ENCODE measurements around the gene MAP1S. TPM values are rescaled to one million over a fixed set of nuclear protein-coding genes. Genes with fewer than 3 reads are reported as not detected.

The MAP1S gene
- total RNA-seq, 2 donors from 2014 or later = 48.1 to 57.1 TPM

DNA sequence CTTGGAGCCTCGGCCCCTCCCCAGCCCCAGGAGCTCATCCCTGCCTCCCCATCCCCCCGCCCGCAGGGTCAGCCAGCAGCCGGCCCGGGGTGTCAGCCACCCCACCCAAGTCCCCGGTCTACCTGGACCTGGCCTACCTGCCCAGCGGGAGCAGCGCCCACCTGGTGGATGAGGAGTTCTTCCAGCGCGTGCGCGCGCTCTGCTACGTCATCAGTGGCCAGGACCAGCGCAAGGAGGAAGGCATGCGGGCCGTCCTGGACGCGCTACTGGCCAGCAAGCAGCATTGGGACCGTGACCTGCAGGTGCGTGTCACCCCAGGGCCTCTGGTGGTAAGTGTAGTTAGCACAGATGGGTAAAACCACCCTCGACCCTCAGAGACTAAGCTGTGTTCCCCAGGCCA, 13.8 kb downstream of the MAP1S start:
- no peak for DNase-seq
- Histone ChIP-seq H3K9ac (ENCODE audit: low read depth in 2 of 2, low read length in 2 of 2) (no peak overlapping the region), H3K27ac (no peak overlapping the region), H3K27me3 (no peaks in the 10 kb centered on the region), H3K36me3 (no peaks in the 10 kb centered on the region), H3K9me3 (no peaks in the 10 kb centered on the region), H3K4me1 (no peaks in the 10 kb centered on the region), H3K4me3 (no peak overlapping the region)
- intact Hi-C loops (cut with DNase I) = no loop called here
- TF ChIP-seq, protein P1, sequence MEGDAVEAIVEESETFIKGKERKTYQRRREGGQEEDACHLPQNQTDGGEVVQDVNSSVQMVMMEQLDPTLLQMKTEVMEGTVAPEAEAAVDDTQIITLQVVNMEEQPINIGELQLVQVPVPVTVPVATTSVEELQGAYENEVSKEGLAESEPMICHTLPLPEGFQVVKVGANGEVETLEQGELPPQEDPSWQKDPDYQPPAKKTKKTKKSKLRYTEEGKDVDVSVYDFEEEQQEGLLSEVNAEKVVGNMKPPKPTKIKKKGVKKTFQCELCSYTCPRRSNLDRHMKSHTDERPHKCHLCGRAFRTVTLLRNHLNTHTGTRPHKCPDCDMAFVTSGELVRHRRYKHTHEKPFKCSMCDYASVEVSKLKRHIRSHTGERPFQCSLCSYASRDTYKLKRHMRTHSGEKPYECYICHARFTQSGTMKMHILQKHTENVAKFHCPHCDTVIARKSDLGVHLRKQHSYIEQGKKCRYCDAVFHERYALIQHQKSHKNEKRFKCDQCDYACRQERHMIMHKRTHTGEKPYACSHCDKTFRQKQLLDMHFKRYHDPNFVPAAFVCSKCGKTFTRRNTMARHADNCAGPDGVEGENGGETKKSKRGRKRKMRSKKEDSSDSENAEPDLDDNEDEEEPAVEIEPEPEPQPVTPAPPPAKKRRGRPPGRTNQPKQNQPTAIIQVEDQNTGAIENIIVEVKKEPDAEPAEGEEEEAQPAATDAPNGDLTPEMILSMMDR (IDR thresholded peaks at IDR 0.05) = no peak

DNA sequence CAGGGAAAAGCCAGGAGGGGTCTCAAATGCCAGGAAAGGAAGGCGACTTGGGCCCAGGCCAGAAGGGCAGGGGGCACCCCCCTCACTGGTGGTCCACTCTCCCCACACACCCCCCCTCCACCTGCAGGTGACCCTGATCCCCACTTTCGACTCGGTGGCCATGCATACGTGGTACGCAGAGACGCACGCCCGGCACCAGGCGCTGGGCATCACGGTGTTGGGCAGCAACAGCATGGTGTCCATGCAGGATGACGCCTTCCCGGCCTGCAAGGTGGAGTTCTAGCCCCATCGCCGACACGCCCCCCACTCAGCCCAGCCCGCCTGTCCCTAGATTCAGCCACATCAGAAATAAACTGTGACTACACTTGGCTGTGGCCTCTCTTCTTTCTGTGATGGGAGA, 14.9 kb downstream of the MAP1S start:
- H3K36me3 ChIP-seq = no peaks in the 10 kb centered on the region
- no peak for DNase-seq
- H3K4me3 ChIP-seq = no peak overlapping the region
- no peak overlapping the region for H3K27ac ChIP-seq
- no peaks in the 10 kb centered on the region for H3K9me3 ChIP-seq
- intact Hi-C loops (cut with DNase I) = no loop called here
- no peaks in the 10 kb centered on the region for H3K27me3 ChIP-seq
- H3K4me1 ChIP-seq = no peaks in the 10 kb centered on the region
- TF ChIP-seq, protein P1 (IDR thresholded peaks at IDR 0.05) = no peak
- H3K9ac ChIP-seq (ENCODE audit: low read depth in 2 of 2, low read length in 2 of 2) = no peak overlapping the region

DNA sequence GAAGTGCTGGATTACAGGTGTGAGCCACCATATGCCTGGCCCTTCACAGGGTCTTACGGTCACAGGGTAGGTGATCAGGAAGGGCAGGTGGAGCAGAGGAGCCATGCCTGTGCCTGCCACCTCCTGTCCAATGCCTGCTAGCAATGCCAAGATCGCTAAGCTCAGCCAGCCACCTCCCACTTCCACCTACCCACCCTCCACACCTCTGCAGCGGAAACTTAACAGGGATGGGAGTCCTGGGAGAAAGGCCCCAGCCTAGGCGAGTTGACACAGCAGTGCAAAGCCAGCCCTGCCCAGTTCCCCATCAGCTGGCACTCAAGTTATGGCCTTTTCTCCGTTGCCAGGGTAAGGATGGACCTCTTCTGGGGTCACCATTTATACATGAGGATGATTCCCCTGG, 16.1 kb downstream of the MAP1S start:
- Histone ChIP-seq H3K9me3 (no peaks in the 10 kb centered on the region), H3K9ac (ENCODE audit: low read depth in 2 of 2, low read length in 2 of 2) (no peak overlapping the region), H3K27ac (no peak overlapping the region), H3K27me3 (no peaks in the 10 kb centered on the region), H3K4me3 (no peak overlapping the region), H3K4me1 (no peaks in the 10 kb centered on the region), H3K36me3 (no peaks in the 10 kb centered on the region)
- intact Hi-C loops (cut with DNase I) = no loop called here
- TF ChIP-seq, protein P1 (IDR thresholded peaks at IDR 0.05) = no peak
- DNase-seq = no peak

GRCh38 chr19:17737690-17738153, 18.4 kb downstream of the MAP1S start:
- no peak overlapping the region for H3K27ac ChIP-seq
- TF ChIP-seq, protein P1 (IDR thresholded peaks at IDR 0.05) = no peak
- no peaks in the 10 kb centered on the region for H3K9me3 ChIP-seq
- no peak overlapping the region for H3K4me3 ChIP-seq
- no peaks in the 10 kb centered on the region for H3K36me3 ChIP-seq
- H3K27me3 ChIP-seq = no peaks in the 10 kb centered on the region
- no peak for DNase-seq
- H3K4me1 ChIP-seq = no peaks in the 10 kb centered on the region
- no peak overlapping the region for H3K9ac ChIP-seq (ENCODE audit: low read depth in 2 of 2, low read length in 2 of 2)
- intact Hi-C loops (cut with DNase I) = no loop called here

- H3K4me1 ChIP-seq = no peaks in the 10 kb centered on the region
- H3K4me3 ChIP-seq = no peak overlapping the region
- H3K27me3 ChIP-seq = no peaks in the 10 kb centered on the region
- no peak for DNase-seq
- no peaks in the 10 kb centered on the region for H3K9me3 ChIP-seq
- no peak overlapping the region for H3K27ac ChIP-seq
- H3K9ac ChIP-seq (ENCODE audit: low read depth in 2 of 2, low read length in 2 of 2) = no peak overlapping the region
- intact Hi-C loops (cut with DNase I) = no loop called here
- TF ChIP-seq, protein P1 (IDR thresholded peaks at IDR 0.05) = no peak
- H3K36me3 ChIP-seq = no peaks in the 10 kb centered on the region
These were observed 20.0 kb downstream of the MAP1S start for GRCh38 chr19:17739121-17739875.
